ENCODE measurements around the gene TPST2. TPM values are rescaled to one million over a fixed set of nuclear protein-coding genes. Genes with fewer than 3 reads are reported as not detected.

TPST2 gene
- total RNA-seq, 1 experiment from 2014 or later = 50.1 TPM

- Mint-ChIP-seq H3K36me3 (ENCODE audit: insufficient read depth in 1 of 3, low read depth in 3 of 3) (no peaks in the 10 kb centered on the region; a peak in 1 of 7 replicates), H3K27me3 (ENCODE audit: low read depth) (peaks cover 38% of the 10 kb centered on the region), H3K9me3 (no peaks in the 10 kb centered on the region; a peak in 1 of 5 replicates), H3K27ac (no peak within 1 kb of the TSS; a peak in 1 of 7 replicates), H3K4me1 (peaks cover 26 to 37% of the 10 kb centered on the region in 2 experiments), H3K4me3 (no peak within 1 kb of the TSS)
- H2BK5ac ChIP-seq (ENCODE audit: insufficient read length, low read length) = no peak within 1 kb of the TSS
- no peak within 1 kb of the TSS for H4K91ac ChIP-seq (ENCODE audit: insufficient read length, low read depth, low read length)
- no peak within 1 kb of the TSS for H2BK12ac ChIP-seq (ENCODE audit: insufficient read length, low read depth, low read length)
- no peak within 1 kb of the TSS for H3K9ac ChIP-seq (ENCODE audit: extremely low read depth, insufficient read length, low read length)
- no peak within 1 kb of the TSS for H2AK5ac ChIP-seq (ENCODE audit: insufficient read length, low read length)
- no peak within 1 kb of the TSS for H3K23ac ChIP-seq (ENCODE audit: insufficient read length, low read depth, low read length)
- WGBS (ENCODE audit: extremely low coverage, insufficient read length, low lambda C conversion rate) = no CpG with 5 or more reads among the region's 7 CpGs
- H3K27ac ChIP-seq (ENCODE audit: insufficient read length, low read depth, low read length) = no peak within 1 kb of the TSS
- no peak within 1 kb of the TSS for H3K56ac ChIP-seq (ENCODE audit: insufficient read length, low read depth, low read length)
- no peak within 1 kb of the TSS for H2BK20ac ChIP-seq (ENCODE audit: low read depth, low read length, poor library complexity, severe bottlenecking)
- H4K20me1 ChIP-seq (ENCODE audit: control insufficient read depth, insufficient read depth, insufficient read length) = no peaks in the 10 kb centered on the region
- no peak within 1 kb of the TSS for H3K14ac ChIP-seq (ENCODE audit: insufficient read depth, low read length)
- no peaks in the 10 kb centered on the region for H3K27me3 ChIP-seq (ENCODE audit: insufficient read depth, low read length)
- H3K18ac ChIP-seq (ENCODE audit: insufficient read length, low read depth, low read length) = no peak within 1 kb of the TSS
- no peaks in the 10 kb centered on the region for H3K23me2 ChIP-seq (ENCODE audit: insufficient read length, low read depth, low read length, poor library complexity, severe bottlenecking)
- H3K79me1 ChIP-seq (ENCODE audit: insufficient read depth, low read depth, low read length, poor library complexity, severe bottlenecking) = no peaks in the 10 kb centered on the region
- no peak within 1 kb of the TSS for H3K4me2 ChIP-seq (ENCODE audit: insufficient read depth, insufficient read length, low read length)
- H2BK15ac ChIP-seq (ENCODE audit: low read depth, low read length) = no peak within 1 kb of the TSS
- DNase-seq = no peak
- H2BK120ac ChIP-seq (ENCODE audit: low read depth, low read length, poor library complexity, severe bottlenecking) = no peak within 1 kb of the TSS
- H4K5ac ChIP-seq (ENCODE audit: insufficient read length, low read depth, low read length) = no peak within 1 kb of the TSS
- no peak within 1 kb of the TSS for H3T11ph ChIP-seq (ENCODE audit: low read length)
- H2AFZ ChIP-seq (ENCODE audit: low read length) = no peak within 1 kb of the TSS
- no peak within 1 kb of the TSS for H3K4ac ChIP-seq (ENCODE audit: low read depth, low read length)
- TF ChIP-seq CTCF (conservative IDR thresholded peaks at IDR 0.05) = no peak
- H3K4me1 ChIP-seq (ENCODE audit: insufficient read depth, low read length) = peaks cover 10% of the 10 kb centered on the region; the same call in 1 of the 2 replicates
- no peak within 1 kb of the TSS for H4K8ac ChIP-seq (replicated peaks; ENCODE audit: insufficient read length, low read depth, low read length)
- H3K79me2 ChIP-seq (ENCODE audit: insufficient read depth, low read length) = no peaks in the 10 kb centered on the region
- H3K9me3 ChIP-seq (ENCODE audit: control insufficient read depth, low read depth, low read length) = no peaks in the 10 kb centered on the region
Observed at GRCh38 chr22:26621663-26622062, 31.7 kb upstream of the TPST2 start, which contains the start of gene CRYBA4. Gene CRYBA4 (plus strand): TSS chr22:26621963. CDS start chr22:26622597, 634 bp downstream.

Data from H9 (cell line).